Right lobe of liver (tissue), 4 donors: Measurements from ENCODE around the gene ZNF574.

Source experiments
- POLR2A ChIP-seq: fragments of 450-650 bp; IDR thresholded peaks from one replicate; pipeline ENCODE4 v1.6.1; 2017; ENCODE audit warnings: antibody characterized with exemption, mild to moderate bottlenecking
- TF ChIP-seq, protein P1 (sequence below), 4 donors: fragments of 200-600 bp in 3 of 4; fragments of 450-650 bp in 1 of 4; IDR thresholded peaks; one replicate each; pipeline versions ENCODE4 v1.5.1 to v1.8.0; 2016 to 2022; ENCODE audit warnings: antibody characterized with exemption in 4 of 4, mild to moderate bottlenecking in 2 of 4
- donor health status: DM: no; HTN: no; CAD: no.
- donor health status: DM: no; HTN: no; CAD: no.
- donor health status: DM: no; HTN: yes; CAD: no.

DNA sequence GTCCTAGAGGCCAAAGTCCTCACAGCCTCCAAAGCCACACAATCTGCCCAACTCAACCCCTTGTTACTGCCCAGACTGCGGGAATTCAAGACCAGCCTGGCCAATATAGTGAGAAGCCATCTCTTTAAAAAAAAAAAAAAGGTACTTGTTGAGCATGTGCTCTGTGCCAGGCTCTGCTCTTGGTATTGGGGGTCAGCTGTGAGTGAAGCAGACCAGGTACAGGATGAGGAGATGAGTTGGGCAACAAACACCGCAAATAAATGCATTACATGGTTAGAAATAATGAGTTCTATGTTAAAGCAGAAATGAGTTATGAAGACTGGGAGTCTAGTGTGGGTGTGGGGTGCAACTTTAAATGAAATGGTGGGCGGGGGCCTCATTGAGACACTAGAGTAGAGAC lies 15.8 kb upstream of the ZNF574 start:
- TF ChIP-seq, protein P1, sequence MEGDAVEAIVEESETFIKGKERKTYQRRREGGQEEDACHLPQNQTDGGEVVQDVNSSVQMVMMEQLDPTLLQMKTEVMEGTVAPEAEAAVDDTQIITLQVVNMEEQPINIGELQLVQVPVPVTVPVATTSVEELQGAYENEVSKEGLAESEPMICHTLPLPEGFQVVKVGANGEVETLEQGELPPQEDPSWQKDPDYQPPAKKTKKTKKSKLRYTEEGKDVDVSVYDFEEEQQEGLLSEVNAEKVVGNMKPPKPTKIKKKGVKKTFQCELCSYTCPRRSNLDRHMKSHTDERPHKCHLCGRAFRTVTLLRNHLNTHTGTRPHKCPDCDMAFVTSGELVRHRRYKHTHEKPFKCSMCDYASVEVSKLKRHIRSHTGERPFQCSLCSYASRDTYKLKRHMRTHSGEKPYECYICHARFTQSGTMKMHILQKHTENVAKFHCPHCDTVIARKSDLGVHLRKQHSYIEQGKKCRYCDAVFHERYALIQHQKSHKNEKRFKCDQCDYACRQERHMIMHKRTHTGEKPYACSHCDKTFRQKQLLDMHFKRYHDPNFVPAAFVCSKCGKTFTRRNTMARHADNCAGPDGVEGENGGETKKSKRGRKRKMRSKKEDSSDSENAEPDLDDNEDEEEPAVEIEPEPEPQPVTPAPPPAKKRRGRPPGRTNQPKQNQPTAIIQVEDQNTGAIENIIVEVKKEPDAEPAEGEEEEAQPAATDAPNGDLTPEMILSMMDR (IDR thresholded peaks at IDR 0.05): no peak
- TF ChIP-seq POLR2A: no peak
